SJSA1 (cell line): ENCODE measurements around the gene MMRN2. TPM values are rescaled to one million over a fixed set of nuclear protein-coding genes. Genes with fewer than 3 reads are reported as not detected.
"Not testable (repeated sequence)": the region's sequence is repeated elsewhere in the genome, so short reads cannot be mapped to it uniquely, and the experiment has no call there.

Experiments
- DNase-seq, 2 experiments: peaks; one replicate each; pipeline ENCODE4 v3.0.0-alpha.2; 2015 to 2020; ENCODE audit warnings: low spot score in 2 of 2, low read depth in 1 of 2
- H3K27ac ChIP-seq: fragments of 250-450 bp; sonication (Bioruptor Pico); 2 replicates; pipeline ENCODE4 v1.5.1; 2020; ENCODE audit warnings: mild to moderate bottlenecking, moderate library complexity
- H3K27me3 ChIP-seq: fragments of 250-450 bp; sonication (Bioruptor Pico); replicated peaks from 2 replicates; pipeline ENCODE4 v1.5.1; 2020; ENCODE audit warnings: mild to moderate bottlenecking, moderate library complexity
- H3K36me3 ChIP-seq: fragments of 250-450 bp; sonication (Bioruptor Pico); 2 replicates; pipeline ENCODE4 v1.5.1; 2020; ENCODE audit warnings: mild to moderate bottlenecking
- H3K4me1 ChIP-seq: fragments of 250-450 bp; sonication (Bioruptor Pico); replicated peaks from 2 replicates; pipeline ENCODE4 v1.6.1; 2021; ENCODE audit warnings: mild to moderate bottlenecking
- H3K4me3 ChIP-seq: fragments of 250-450 bp; sonication (Bioruptor Pico); 2 replicates; pipeline ENCODE4 v1.5.1; 2020; ENCODE audit warnings: mild to moderate bottlenecking
- H3K9me3 ChIP-seq: fragments of 250-450 bp; sonication (Bioruptor Pico); replicated peaks from 2 replicates; pipeline ENCODE4 v1.5.1; 2020; ENCODE audit warnings: mild to moderate bottlenecking
- total RNA-seq: library from RNA; depleted of rRNA; stranded (reverse); fragments of >200 nt; shearing (Covaris generic); gene quantifications from 2 replicates; pipeline ENCODE4 v1.2.3, GENCODE V29; 2014

The MMRN2 gene
- total RNA-seq, 1 experiment from 2014 or later, result 1.5 TPM

- Histone ChIP-seq H3K9me3 (no peaks in the 10 kb centered on the region), H3K4me1 (peaks cover 27% of the 10 kb centered on the region), H3K27ac (no peak overlapping the region), H3K27me3 (no peaks in the 10 kb centered on the region), H3K36me3 (no peaks in the 10 kb centered on the region), H3K4me3 (no peak overlapping the region)
- no peak for DNase-seq
These were observed 467 bp downstream of the MMRN2 start for GRCh38 chr10:86956848-86957448.

- H3K4me3 ChIP-seq, result no peak overlapping the region
- peaks cover 27% of the 10 kb centered on the region for H3K4me1 ChIP-seq
These were observed 1.1 kb downstream of the MMRN2 start for GRCh38 chr10:86956195-86956847.

GRCh38 chr10:86955501-86956194 lies 1.8 kb downstream of the MMRN2 start:
- no peak overlapping the region for H3K4me3 ChIP-seq
- peaks cover 26% of the 10 kb centered on the region for H3K4me1 ChIP-seq
- H3K27ac ChIP-seq, result no peak overlapping the region
- no peak for DNase-seq
- no peaks in the 10 kb centered on the region for H3K9me3 ChIP-seq
- H3K36me3 ChIP-seq, result no peaks in the 10 kb centered on the region
- no peaks in the 10 kb centered on the region for H3K27me3 ChIP-seq

More at GRCh38 chr10:86956195-86956847, 1.1 kb downstream of the MMRN2 start:
- no peak for DNase-seq
- Histone ChIP-seq H3K27me3 (no peaks in the 10 kb centered on the region), H3K27ac (no peak overlapping the region), H3K36me3 (no peaks in the 10 kb centered on the region), H3K9me3 (no peaks in the 10 kb centered on the region)

- H3K4me3 ChIP-seq, result no peak overlapping the region
- DNase-seq, result no peak
- no peak overlapping the region for H3K27ac ChIP-seq
- H3K4me1 ChIP-seq, result peaks cover 19% of the 10 kb centered on the region
- no peaks in the 10 kb centered on the region for H3K9me3 ChIP-seq
- H3K36me3 ChIP-seq, result no peaks in the 10 kb centered on the region
- H3K27me3 ChIP-seq, result no peaks in the 10 kb centered on the region
These were observed 2.5 kb downstream of the MMRN2 start for GRCh38 chr10:86954681-86955500.

GRCh38 chr10:86953747-86954680 lies 3.4 kb downstream of the MMRN2 start:
- no peaks in the 10 kb centered on the region for H3K9me3 ChIP-seq
- H3K27me3 ChIP-seq, result no peaks in the 10 kb centered on the region
- no peak for DNase-seq
- no peak overlapping the region for H3K4me3 ChIP-seq
- H3K4me1 ChIP-seq, result peaks cover 10% of the 10 kb centered on the region
- no peaks in the 10 kb centered on the region for H3K36me3 ChIP-seq
- H3K27ac ChIP-seq, result no peak overlapping the region

- not testable (repeated sequence) for H3K27ac ChIP-seq, DNase-seq, H3K4me1 ChIP-seq, H3K36me3 ChIP-seq, H3K9me3 ChIP-seq, H3K4me3 ChIP-seq, H3K27me3 ChIP-seq
These were observed 4.7 kb downstream of the MMRN2 start for GRCh38 chr10:86952697-86953096.

GRCh38 chr10:86952106-86952505 lies 5.3 kb downstream of the MMRN2 start:
- no peak overlapping the region for H3K27ac ChIP-seq
- no peak overlapping the region for H3K4me3 ChIP-seq
- no peaks in the 10 kb centered on the region for H3K9me3 ChIP-seq
- H3K27me3 ChIP-seq, result no peaks in the 10 kb centered on the region
- no peak for DNase-seq
- no peaks in the 10 kb centered on the region for H3K36me3 ChIP-seq
- no peaks in the 10 kb centered on the region for H3K4me1 ChIP-seq

- no peak overlapping the region for H3K27ac ChIP-seq
- no peaks in the 10 kb centered on the region for H3K9me3 ChIP-seq
- DNase-seq, result no peak
- H3K4me1 ChIP-seq, result no peaks in the 10 kb centered on the region
- H3K27me3 ChIP-seq, result no peaks in the 10 kb centered on the region
- H3K4me3 ChIP-seq, result no peak overlapping the region
- H3K36me3 ChIP-seq, result no peaks in the 10 kb centered on the region
These were observed 6.1 kb downstream of the MMRN2 start for GRCh38 chr10:86951184-86951761.

GRCh38 chr10:86950349-86950748 lies 7.1 kb downstream of the MMRN2 start:
- DNase-seq, result no peak
- Histone ChIP-seq H3K9me3 (no peaks in the 10 kb centered on the region), H3K4me1 (no peaks in the 10 kb centered on the region), H3K4me3 (no peak overlapping the region), H3K36me3 (no peaks in the 10 kb centered on the region), H3K27ac (no peak overlapping the region), H3K27me3 (no peaks in the 10 kb centered on the region)

GRCh38 chr10:86947806-86948205 lies 9.6 kb downstream of the MMRN2 start:
- H3K27me3 ChIP-seq, H3K4me3 ChIP-seq, H3K4me1 ChIP-seq, H3K9me3 ChIP-seq, H3K36me3 ChIP-seq, H3K27ac ChIP-seq: not testable (repeated sequence)
- peak in 1 of 2 experiments; percentile 25 for DNase-seq

- no peaks in the 10 kb centered on the region for H3K9me3 ChIP-seq
These were observed 10.9 kb downstream of the MMRN2 start for GRCh38 chr10:86946213-86947155.

More at GRCh38 chr10:86946213-86947155, 10.9 kb downstream of the MMRN2 start:
- Histone ChIP-seq H3K4me1 (no peaks in the 10 kb centered on the region), H3K27ac (no peak overlapping the region), H3K4me3 (no peak overlapping the region), H3K36me3 (no peaks in the 10 kb centered on the region), H3K27me3 (no peaks in the 10 kb centered on the region)
- peak in 1 of 2 experiments; percentile 44 for DNase-seq
